ENCODE data around the gene SELENOW. TPM values are rescaled to one million over a fixed set of nuclear protein-coding genes. Genes with fewer than 3 reads are reported as not detected.
A peak's percentile ranks its signal among the peaks of the same experiment; 100 is the strongest.

SELENOW gene
- 62.9 and 154 TPM in 2 replicates for total RNA-seq (ENCODE audit: low replicate concordance)

- DNase-seq (ENCODE audit: low read depth) = peak; percentile 65
- no peak for TF ChIP-seq CTCF (IDR thresholded peaks at IDR 0.05; ENCODE audit: insufficient read depth, low read length)
- peak within 1 kb of the TSS; percentile 92 for H3K4me3 ChIP-seq (ENCODE audit: low read depth, low read length)
Observed at GRCh38 chr19:47778049-47778953, at the start of gene SELENOW. Gene SELENOW (plus strand): TSS chr19:47778703. CDS start chr19:47778786, 83 bp downstream.

- TF ChIP-seq CTCF (IDR thresholded peaks at IDR 0.05; ENCODE audit: insufficient read depth, low read length) = no peak
- DNase-seq (ENCODE audit: low read depth) = peak; percentile 86
- peak overlapping the region; percentile 17 for H3K4me3 ChIP-seq (ENCODE audit: low read depth, low read length)
Observed at GRCh38 chr19:47729468-47729798, 49.1 kb upstream of the SELENOW start.

GRCh38 chr19:47729799-47730520, 48.5 kb upstream of the SELENOW start:
- no peak overlapping the region for H3K4me3 ChIP-seq (ENCODE audit: low read depth, low read length)
- TF ChIP-seq CTCF (IDR thresholded peaks at IDR 0.05; ENCODE audit: insufficient read depth, low read length) = no peak
- no peak for DNase-seq (ENCODE audit: low read depth)

- no peak for DNase-seq (ENCODE audit: low read depth)
- TF ChIP-seq CTCF (IDR thresholded peaks at IDR 0.05; ENCODE audit: insufficient read depth, low read length) = no peak
- no peak overlapping the region for H3K4me3 ChIP-seq (ENCODE audit: low read depth, low read length)
Observed at GRCh38 chr19:47730521-47730889, 48.0 kb upstream of the SELENOW start.

- H3K4me3 ChIP-seq (ENCODE audit: low read depth, low read length) = no peak overlapping the region
- no peak for DNase-seq (ENCODE audit: low read depth)
- no peak for TF ChIP-seq CTCF (IDR thresholded peaks at IDR 0.05; ENCODE audit: insufficient read depth, low read length)
Observed at GRCh38 chr19:47730910-47731309, 47.6 kb upstream of the SELENOW start.

GRCh38 chr19:47735131-47735530, 43.4 kb upstream of the SELENOW start:
- DNase-seq (ENCODE audit: low read depth) = no peak
- no peak overlapping the region for H3K4me3 ChIP-seq (ENCODE audit: low read depth, low read length)
- no peak for TF ChIP-seq CTCF (IDR thresholded peaks at IDR 0.05; ENCODE audit: insufficient read depth, low read length)

All from fibroblast of the aortic adventitia (primary cell).